Measurements from ENCODE around the gene TBCEL.

DNA sequence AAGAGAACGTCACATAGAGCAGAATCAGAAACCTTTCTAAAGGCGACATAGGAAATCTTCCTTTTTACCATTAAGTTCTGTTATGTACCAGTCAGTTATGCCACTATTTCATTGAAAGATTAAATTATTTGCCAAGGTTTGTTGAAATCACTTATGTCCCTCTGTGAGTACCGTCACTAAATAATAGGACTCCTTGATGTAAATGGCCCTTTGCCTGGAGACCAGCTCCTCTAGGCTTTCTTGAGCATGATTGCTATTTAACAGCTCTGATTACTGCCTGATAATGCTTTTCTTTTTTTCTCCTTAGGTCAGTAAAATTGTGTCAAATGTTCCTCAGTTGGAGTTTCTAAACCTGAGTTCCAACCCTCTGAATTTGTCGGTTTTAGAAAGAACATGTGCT, 29.3 kb downstream of the TBCEL start:
- TF ChIP-seq, protein P1, sequence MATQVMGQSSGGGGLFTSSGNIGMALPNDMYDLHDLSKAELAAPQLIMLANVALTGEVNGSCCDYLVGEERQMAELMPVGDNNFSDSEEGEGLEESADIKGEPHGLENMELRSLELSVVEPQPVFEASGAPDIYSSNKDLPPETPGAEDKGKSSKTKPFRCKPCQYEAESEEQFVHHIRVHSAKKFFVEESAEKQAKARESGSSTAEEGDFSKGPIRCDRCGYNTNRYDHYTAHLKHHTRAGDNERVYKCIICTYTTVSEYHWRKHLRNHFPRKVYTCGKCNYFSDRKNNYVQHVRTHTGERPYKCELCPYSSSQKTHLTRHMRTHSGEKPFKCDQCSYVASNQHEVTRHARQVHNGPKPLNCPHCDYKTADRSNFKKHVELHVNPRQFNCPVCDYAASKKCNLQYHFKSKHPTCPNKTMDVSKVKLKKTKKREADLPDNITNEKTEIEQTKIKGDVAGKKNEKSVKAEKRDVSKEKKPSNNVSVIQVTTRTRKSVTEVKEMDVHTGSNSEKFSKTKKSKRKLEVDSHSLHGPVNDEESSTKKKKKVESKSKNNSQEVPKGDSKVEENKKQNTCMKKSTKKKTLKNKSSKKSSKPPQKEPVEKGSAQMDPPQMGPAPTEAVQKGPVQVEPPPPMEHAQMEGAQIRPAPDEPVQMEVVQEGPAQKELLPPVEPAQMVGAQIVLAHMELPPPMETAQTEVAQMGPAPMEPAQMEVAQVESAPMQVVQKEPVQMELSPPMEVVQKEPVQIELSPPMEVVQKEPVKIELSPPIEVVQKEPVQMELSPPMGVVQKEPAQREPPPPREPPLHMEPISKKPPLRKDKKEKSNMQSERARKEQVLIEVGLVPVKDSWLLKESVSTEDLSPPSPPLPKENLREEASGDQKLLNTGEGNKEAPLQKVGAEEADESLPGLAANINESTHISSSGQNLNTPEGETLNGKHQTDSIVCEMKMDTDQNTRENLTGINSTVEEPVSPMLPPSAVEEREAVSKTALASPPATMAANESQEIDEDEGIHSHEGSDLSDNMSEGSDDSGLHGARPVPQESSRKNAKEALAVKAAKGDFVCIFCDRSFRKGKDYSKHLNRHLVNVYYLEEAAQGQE (IDR thresholded peaks at IDR 0.05): no peak
- TF ChIP-seq, protein P2, sequence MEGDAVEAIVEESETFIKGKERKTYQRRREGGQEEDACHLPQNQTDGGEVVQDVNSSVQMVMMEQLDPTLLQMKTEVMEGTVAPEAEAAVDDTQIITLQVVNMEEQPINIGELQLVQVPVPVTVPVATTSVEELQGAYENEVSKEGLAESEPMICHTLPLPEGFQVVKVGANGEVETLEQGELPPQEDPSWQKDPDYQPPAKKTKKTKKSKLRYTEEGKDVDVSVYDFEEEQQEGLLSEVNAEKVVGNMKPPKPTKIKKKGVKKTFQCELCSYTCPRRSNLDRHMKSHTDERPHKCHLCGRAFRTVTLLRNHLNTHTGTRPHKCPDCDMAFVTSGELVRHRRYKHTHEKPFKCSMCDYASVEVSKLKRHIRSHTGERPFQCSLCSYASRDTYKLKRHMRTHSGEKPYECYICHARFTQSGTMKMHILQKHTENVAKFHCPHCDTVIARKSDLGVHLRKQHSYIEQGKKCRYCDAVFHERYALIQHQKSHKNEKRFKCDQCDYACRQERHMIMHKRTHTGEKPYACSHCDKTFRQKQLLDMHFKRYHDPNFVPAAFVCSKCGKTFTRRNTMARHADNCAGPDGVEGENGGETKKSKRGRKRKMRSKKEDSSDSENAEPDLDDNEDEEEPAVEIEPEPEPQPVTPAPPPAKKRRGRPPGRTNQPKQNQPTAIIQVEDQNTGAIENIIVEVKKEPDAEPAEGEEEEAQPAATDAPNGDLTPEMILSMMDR (IDR thresholded peaks at IDR 0.05; ENCODE audit: low read depth, low read length, missing input control): no peak
- TF ChIP-seq TAF1 (conservative IDR thresholded peaks at IDR 0.05) (no peak), EGR1 (IDR thresholded peaks at IDR 0.05; ENCODE audit: low read depth in 2 of 2) (no peak)
- TF ChIP-seq, protein P3, sequence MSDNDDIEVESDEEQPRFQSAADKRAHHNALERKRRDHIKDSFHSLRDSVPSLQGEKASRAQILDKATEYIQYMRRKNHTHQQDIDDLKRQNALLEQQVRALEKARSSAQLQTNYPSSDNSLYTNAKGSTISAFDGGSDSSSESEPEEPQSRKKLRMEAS (IDR thresholded peaks at IDR 0.05): no peak
- TF ChIP-seq, protein P4, sequence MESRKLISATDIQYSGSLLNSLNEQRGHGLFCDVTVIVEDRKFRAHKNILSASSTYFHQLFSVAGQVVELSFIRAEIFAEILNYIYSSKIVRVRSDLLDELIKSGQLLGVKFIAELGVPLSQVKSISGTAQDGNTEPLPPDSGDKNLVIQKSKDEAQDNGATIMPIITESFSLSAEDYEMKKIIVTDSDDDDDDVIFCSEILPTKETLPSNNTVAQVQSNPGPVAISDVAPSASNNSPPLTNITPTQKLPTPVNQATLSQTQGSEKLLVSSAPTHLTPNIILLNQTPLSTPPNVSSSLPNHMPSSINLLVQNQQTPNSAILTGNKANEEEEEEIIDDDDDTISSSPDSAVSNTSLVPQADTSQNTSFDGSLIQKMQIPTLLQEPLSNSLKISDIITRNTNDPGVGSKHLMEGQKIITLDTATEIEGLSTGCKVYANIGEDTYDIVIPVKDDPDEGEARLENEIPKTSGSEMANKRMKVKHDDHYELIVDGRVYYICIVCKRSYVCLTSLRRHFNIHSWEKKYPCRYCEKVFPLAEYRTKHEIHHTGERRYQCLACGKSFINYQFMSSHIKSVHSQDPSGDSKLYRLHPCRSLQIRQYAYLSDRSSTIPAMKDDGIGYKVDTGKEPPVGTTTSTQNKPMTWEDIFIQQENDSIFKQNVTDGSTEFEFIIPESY (IDR thresholded peaks at IDR 0.05): no peak

Data from liver (tissue), 3 donors.